Lower lobe of right lung (tissue), 2 donors: Measurements from ENCODE around the gene AKAP8L. TPM values are rescaled to one million over a fixed set of nuclear protein-coding genes. Genes with fewer than 3 reads are reported as not detected.
A peak's percentile ranks its signal among the peaks of the same experiment; 100 is the strongest.

ENCODE experiments used
- ATAC-seq, 2 donors: fragments of 200-7000 bp; cut with Tn5 transposase; one replicate each; pipeline ENCODE4 v1.9.1; 2020 to 2022; ENCODE audit warnings: mild to moderate bottlenecking in 2 of 2, moderate library complexity in 2 of 2
- DNase-seq: peaks from one replicate; pipeline ENCODE4 v3.0.0-alpha.2; 2020
- H3K27ac ChIP-seq: fragments of 200-600 bp; one replicate; pipeline ENCODE4 v1.8.0; 2022
- H3K27me3 ChIP-seq: fragments of 200-600 bp; one replicate; pipeline ENCODE4 v1.8.0; 2022; ENCODE audit warnings: low read depth
- H3K36me3 ChIP-seq: fragments of 200-600 bp; one replicate; pipeline ENCODE4 v1.8.0; 2022; ENCODE audit warnings: mild to moderate bottlenecking
- H3K4me1 ChIP-seq: fragments of 200-600 bp; one replicate; pipeline ENCODE4 v1.8.0; 2022
- H3K4me3 ChIP-seq: fragments of 200-600 bp; one replicate; pipeline ENCODE4 v1.8.0; 2022; ENCODE audit warnings: mild to moderate bottlenecking
- H3K9me3 ChIP-seq: fragments of 200-600 bp; one replicate; pipeline ENCODE4 v1.8.0; 2022
- intact Hi-C: fragments of 100-400 bp; cut with DNase I; formaldehyde crosslinking; loops from one replicate; pipeline ENCODE4 v1.11.0; 2022
- total RNA-seq: library from RNA; stranded (reverse); fragmentation: NEBNext Ultra II Directional; extraction: Animal tissue kit (Norgen Biotek cat#: 25700); gene quantifications from one replicate; pipeline ENCODE4 v1.2.1, GENCODE V29; 2021
- TF ChIP-seq, protein P1 (sequence below): fragments of 200-600 bp; IDR thresholded peaks from one replicate; pipeline ENCODE4 v1.8.0; 2022; ENCODE audit warnings: antibody characterized with exemption, mild to moderate bottlenecking
- donor health status: DM: no; HTN: yes; CAD: no; lungs with severe emphysema.

Gene AKAP8L
- total RNA-seq, 1 donor from 2014 or later, result 94.2 TPM

DNA sequence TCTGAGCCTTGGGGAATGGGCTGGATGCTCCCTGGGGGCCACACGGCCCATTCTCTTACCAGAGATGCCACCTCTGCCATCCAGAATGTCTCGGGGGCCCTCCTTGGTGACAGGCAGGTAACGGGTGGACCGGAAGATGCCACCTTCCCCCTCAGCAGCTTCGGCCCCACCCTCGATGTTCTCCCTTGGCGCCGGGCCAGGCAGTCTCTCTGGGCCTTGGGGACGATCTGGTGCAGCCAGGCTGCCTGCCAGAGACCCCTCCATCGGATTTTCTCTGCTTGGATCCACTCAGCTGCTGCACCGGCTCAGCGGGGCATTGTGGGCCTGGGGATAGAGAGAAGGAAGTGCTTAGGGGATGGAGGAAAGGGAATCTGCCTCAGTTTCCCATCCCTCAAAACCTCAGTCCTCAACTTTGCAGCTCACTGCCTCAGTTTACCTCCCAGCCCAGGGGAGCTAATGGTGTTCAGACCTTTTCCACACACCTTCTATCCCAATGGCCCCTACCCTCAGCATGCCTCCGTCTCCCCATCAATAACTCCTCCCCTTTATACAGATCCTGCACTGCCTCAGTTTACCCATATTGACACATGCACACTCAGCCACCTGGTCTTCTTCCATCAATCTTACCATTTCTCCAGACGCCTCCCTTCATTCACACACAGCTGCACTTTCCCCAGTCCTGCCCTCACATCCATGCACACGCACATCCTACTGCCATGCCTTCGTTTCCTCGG lies 29.4 kb upstream of the AKAP8L start:
- no peaks in the 10 kb centered on the region for H3K27me3 ChIP-seq
- ATAC-seq (no peak), DNase-seq (no peak)
- H3K4me3 ChIP-seq, result peak overlapping the region; percentile 72
- intact Hi-C loops, result no loop called here
- H3K27ac ChIP-seq, result no peak overlapping the region
- TF ChIP-seq, protein P1, sequence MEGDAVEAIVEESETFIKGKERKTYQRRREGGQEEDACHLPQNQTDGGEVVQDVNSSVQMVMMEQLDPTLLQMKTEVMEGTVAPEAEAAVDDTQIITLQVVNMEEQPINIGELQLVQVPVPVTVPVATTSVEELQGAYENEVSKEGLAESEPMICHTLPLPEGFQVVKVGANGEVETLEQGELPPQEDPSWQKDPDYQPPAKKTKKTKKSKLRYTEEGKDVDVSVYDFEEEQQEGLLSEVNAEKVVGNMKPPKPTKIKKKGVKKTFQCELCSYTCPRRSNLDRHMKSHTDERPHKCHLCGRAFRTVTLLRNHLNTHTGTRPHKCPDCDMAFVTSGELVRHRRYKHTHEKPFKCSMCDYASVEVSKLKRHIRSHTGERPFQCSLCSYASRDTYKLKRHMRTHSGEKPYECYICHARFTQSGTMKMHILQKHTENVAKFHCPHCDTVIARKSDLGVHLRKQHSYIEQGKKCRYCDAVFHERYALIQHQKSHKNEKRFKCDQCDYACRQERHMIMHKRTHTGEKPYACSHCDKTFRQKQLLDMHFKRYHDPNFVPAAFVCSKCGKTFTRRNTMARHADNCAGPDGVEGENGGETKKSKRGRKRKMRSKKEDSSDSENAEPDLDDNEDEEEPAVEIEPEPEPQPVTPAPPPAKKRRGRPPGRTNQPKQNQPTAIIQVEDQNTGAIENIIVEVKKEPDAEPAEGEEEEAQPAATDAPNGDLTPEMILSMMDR, result no peak
- H3K4me1 ChIP-seq, result peaks cover 18% of the 10 kb centered on the region
- no peaks in the 10 kb centered on the region for H3K9me3 ChIP-seq
- H3K36me3 ChIP-seq, result peaks cover 3% of the 10 kb centered on the region

DNA sequence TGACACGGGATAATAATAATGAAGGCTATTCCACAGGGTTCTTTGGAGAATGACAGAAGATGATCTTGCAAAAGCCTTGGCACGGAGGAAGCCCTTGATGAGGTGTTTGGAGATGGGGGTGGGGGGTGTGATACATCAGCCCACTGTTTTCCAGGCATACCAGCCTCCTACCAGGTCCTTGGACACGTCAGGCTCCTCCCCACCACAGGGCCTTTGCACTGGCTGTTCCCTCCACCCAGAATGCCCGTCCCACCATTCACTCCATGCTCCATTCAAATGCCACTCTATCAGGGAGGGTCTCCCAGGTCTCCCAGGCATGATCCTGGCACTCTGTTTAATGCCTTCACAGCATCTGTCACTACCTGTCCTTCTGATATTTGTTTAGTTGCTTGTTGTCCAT lies 28.3 kb upstream of the AKAP8L start:
- ATAC-seq (no peak), DNase-seq (no peak)
- Histone ChIP-seq H3K36me3 (peaks cover 3% of the 10 kb centered on the region), H3K27me3 (no peaks in the 10 kb centered on the region), H3K4me3 (no peak overlapping the region), H3K9me3 (no peaks in the 10 kb centered on the region), H3K4me1 (peaks cover 10% of the 10 kb centered on the region), H3K27ac (no peak overlapping the region)
- TF ChIP-seq, protein P1, result no peak
- intact Hi-C loops, result no loop called here

DNA sequence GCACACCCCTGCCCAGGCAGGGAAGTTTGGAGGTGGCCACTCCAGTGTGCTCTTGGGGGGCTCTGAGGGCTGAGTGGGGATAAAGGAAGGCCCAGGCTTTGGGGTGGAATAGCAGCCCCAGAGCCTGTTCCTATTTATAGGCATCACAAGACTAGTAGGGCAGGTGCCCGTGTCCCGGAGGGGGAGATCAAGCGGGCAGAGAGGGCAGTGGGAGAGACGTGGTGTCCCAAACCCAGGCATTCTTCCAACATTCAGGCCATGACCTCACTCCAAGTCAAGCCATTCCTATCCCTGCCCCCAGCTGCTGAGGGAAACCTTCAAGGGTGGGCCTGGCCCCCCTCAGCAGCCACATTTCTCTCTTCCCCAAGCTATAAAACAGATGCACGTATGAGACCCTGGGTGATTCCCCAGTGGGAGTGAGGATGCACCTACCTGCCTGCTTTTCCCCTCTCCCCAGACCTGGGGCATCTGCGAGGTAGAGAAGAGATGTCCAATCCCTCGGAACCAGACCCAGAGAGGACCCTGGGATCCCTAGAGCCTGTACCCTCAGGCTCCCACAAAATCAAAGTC lies 27.1 kb upstream of the AKAP8L start:
- H3K27ac ChIP-seq, result no peak overlapping the region
- H3K36me3 ChIP-seq, result peaks cover 3% of the 10 kb centered on the region
- H3K27me3 ChIP-seq, result no peaks in the 10 kb centered on the region
- H3K4me3 ChIP-seq, result no peak overlapping the region
- DNase-seq (no peak), ATAC-seq (no peak)
- no peaks in the 10 kb centered on the region for H3K9me3 ChIP-seq
- peaks cover 10% of the 10 kb centered on the region for H3K4me1 ChIP-seq
- intact Hi-C loops, result no loop called here
- TF ChIP-seq, protein P1, result no peak

DNA sequence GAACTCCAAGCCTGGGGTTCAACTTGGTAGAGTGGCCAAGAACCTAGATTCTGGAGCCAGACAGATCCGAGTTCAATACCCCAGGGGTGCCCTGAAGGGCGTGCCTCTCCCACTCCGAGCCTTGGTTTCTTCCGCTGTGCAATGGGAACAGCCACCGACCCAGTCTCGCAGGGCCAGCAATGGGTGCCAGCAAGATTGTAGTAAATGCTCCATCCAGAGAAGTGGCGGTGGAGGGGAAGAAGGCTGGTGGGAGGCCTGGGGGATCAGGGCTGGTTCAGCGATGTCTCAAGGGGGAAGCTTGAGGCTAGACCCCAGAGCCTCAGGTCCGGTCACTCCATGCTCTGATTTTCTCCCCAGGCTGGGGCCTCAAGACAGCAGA lies 26.4 kb upstream of the AKAP8L start:
- H3K9me3 ChIP-seq, result no peaks in the 10 kb centered on the region
- H3K27ac ChIP-seq, result no peak overlapping the region
- TF ChIP-seq, protein P1, result no peak
- peaks cover 3% of the 10 kb centered on the region for H3K36me3 ChIP-seq
- intact Hi-C loops, result no loop called here
- no peak overlapping the region for H3K4me3 ChIP-seq
- ATAC-seq (no peak), DNase-seq (no peak)
- peaks cover 10% of the 10 kb centered on the region for H3K4me1 ChIP-seq
- no peaks in the 10 kb centered on the region for H3K27me3 ChIP-seq

DNA sequence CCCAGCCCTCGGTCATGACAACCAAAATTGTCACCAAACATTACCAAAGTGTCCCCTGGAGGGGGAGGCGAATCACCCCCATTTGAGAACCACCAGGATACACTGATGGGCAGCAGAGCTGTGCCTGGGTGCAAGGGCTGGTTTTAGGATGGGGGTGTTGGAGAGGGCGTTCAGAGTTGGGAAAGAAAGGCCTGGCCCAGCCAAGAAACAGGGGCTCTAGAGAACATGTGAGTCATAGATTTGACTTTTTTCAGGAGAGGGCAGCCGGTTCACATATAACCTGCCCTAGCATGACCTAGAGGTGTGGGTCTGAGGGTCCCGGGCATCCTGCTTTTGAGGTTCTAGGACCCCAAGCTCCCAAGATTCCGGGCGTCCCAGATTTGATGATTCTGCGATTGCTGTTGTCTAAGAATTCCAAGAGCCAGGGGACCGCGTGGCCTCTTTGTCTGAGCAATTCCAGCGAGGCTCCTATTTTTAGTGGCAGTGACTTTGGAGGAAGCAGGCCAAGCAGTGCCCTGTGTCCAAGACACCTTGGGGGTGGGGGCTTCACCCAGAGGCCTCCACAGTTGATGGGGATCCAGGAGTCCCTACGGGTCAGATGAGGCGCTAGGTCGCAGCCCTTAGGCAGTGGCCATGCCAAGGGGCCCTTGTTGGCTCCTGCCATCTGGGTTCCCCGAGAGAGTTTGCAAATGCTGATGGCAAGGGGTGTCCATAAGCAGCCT lies 25.9 kb upstream of the AKAP8L start:
- no peak overlapping the region for H3K4me3 ChIP-seq
- no peak overlapping the region for H3K27ac ChIP-seq
- no peaks in the 10 kb centered on the region for H3K27me3 ChIP-seq
- TF ChIP-seq, protein P1, result no peak
- H3K9me3 ChIP-seq, result no peaks in the 10 kb centered on the region
- intact Hi-C loops, result no loop called here
- H3K4me1 ChIP-seq, result peaks cover 10% of the 10 kb centered on the region
- peaks cover 3% of the 10 kb centered on the region for H3K36me3 ChIP-seq
- no peak for DNase-seq
- ATAC-seq, result no peak
